MCF 10A (cell line): ENCODE measurements around the gene GRHPR. TPM values are rescaled to one million over a fixed set of nuclear protein-coding genes. Genes with fewer than 3 reads are reported as not detected.

Source experiments
- BruUV-seq: library from RNA; stranded (reverse); fragments of 400-500 nt; replicated peaks from 2 replicates; lab custom pipeline; 2021; lab: Mats Ljungman, UMichigan
- CTCF ChIA-PET: fragments of 300-600 bp; sonication (Branson Sonifier 250); formaldehyde crosslinking; extraction: SDS; loops from one replicate; lab custom pipeline; 2021; ENCODE audit warnings: antibody characterized with exemption, inconsistent platforms; lab: Yijun Ruan, JAX
- POLR2A ChIA-PET: fragments of 300-600, 350-650 bp; sonication (Branson Sonifier 250); formaldehyde crosslinking; extraction: SDS; loops from one replicate; lab custom pipeline; 2020; ENCODE audit warnings: antibody characterized with exemption, inconsistent platforms; lab: Yijun Ruan, JAX
- DNase-seq: peaks from one replicate; pipeline ENCODE4 v3.0.0-alpha.2; 2018; ENCODE audit not compliant: unreplicated experiment
- H3K27ac Mint-ChIP-seq: one replicate; pipeline ENCODE4 v1.8.0; 2022; ENCODE audit warnings: mild to moderate bottlenecking, low read depth, mixed read lengths; ENCODE audit not compliant: unreplicated experiment
- H3K27me3 Mint-ChIP-seq: one replicate; pipeline ENCODE4 v1.8.0; 2022; ENCODE audit warnings: mixed read lengths; ENCODE audit not compliant: insufficient read depth, unreplicated experiment
- H3K36me3 Mint-ChIP-seq: one replicate; pipeline ENCODE4 v1.8.0; 2022; ENCODE audit warnings: mild to moderate bottlenecking, moderate library complexity, mixed read lengths; ENCODE audit not compliant: insufficient read depth, unreplicated experiment
- H3K4me1 Mint-ChIP-seq: one replicate; pipeline ENCODE4 v1.8.0; 2022; ENCODE audit warnings: mixed read lengths; ENCODE audit not compliant: insufficient read depth, unreplicated experiment
- H3K4me3 Mint-ChIP-seq: one replicate; pipeline ENCODE4 v1.8.0; 2022; ENCODE audit warnings: mild to moderate bottlenecking, moderate library complexity, mixed read lengths; ENCODE audit not compliant: unreplicated experiment
- H3K9me3 Mint-ChIP-seq: one replicate; pipeline ENCODE4 v1.8.0; 2022; ENCODE audit warnings: mixed read lengths; ENCODE audit not compliant: unreplicated experiment
- CTCF ChIP-seq: fragments of 200-600 bp; IDR thresholded peaks from one replicate; pipeline ENCODE4 v1.8.0; 2022; ENCODE audit warnings: antibody characterized with exemption, mild to moderate bottlenecking; ENCODE audit not compliant: unreplicated experiment
- intact Hi-C: fragments of 100-400 bp; cut with micrococcal nuclease; formaldehyde crosslinking; loops from 2 replicates; pipeline ENCODE4 v1.14.1; 2022
- total RNA-seq: library from RNA; stranded (reverse); gene quantifications from 2 replicates; pipeline ENCODE4 v1.2.3, GENCODE V29; 2022

The GRHPR gene
- total RNA-seq, 1 experiment from 2014 or later = 121 TPM

GRCh38 chr9:37381094-37381741 lies 41.3 kb upstream of the GRHPR start:
- no peak overlapping the region for H3K27ac Mint-ChIP-seq
- peaks cover 17% of the 10 kb centered on the region for H3K27me3 Mint-ChIP-seq
- BruUV-seq = no TSS peak
- no peaks in the 10 kb centered on the region for H3K9me3 Mint-ChIP-seq
- POLR2A ChIA-PET = interaction anchor here (0.8 kb wide), 1 partner anchor 302 kb away, joined by 3 read pairs; no protein-coding TSS in a partner anchor
- no peaks in the 10 kb centered on the region for H3K4me1 Mint-ChIP-seq
- TF ChIP-seq CTCF = no peak
- H3K4me3 Mint-ChIP-seq = no peak overlapping the region
- no peak for DNase-seq
- CTCF ChIA-PET = interaction anchor here (0.6 kb wide), 2 partner anchors 392 to 518 kb away, joined by 3 read pairs; no protein-coding TSS in a partner anchor
- no peaks in the 10 kb centered on the region for H3K36me3 Mint-ChIP-seq
- intact Hi-C loops = no loop called here

GRCh38 chr9:37382161-37382981 lies 40.1 kb upstream of the GRHPR start:
- intact Hi-C loops = no loop called here
- no peaks in the 10 kb centered on the region for H3K4me1 Mint-ChIP-seq
- BruUV-seq = no TSS peak
- H3K27ac Mint-ChIP-seq = no peak overlapping the region
- POLR2A ChIA-PET = no interaction called here
- no peak for DNase-seq
- no peak overlapping the region for H3K4me3 Mint-ChIP-seq
- CTCF ChIA-PET = interaction anchor here (0.6 to 1.5 kb wide), 2 partner anchors 15 to 393 kb away, joined by 3 to 5 read pairs; no protein-coding TSS in a partner anchor
- H3K9me3 Mint-ChIP-seq = no peaks in the 10 kb centered on the region
- no peak for TF ChIP-seq CTCF
- peaks cover 6% of the 10 kb centered on the region for H3K27me3 Mint-ChIP-seq
- no peaks in the 10 kb centered on the region for H3K36me3 Mint-ChIP-seq

- Mint-ChIP-seq H3K9me3 (no peaks in the 10 kb centered on the region), H3K27me3 (no peaks in the 10 kb centered on the region), H3K27ac (no peak overlapping the region), H3K4me3 (no peak overlapping the region), H3K4me1 (no peaks in the 10 kb centered on the region), H3K36me3 (no peaks in the 10 kb centered on the region)
- no peak for DNase-seq
- no peak for TF ChIP-seq CTCF
- POLR2A ChIA-PET = no interaction called here
- intact Hi-C loops = no loop called here
- CTCF ChIA-PET = interaction anchor here (1.5 kb wide), 1 partner anchor 16 kb away, joined by 5 read pairs; no protein-coding TSS in a partner anchor
- no TSS peak for BruUV-seq
Observed at GRCh38 chr9:37382982-37383357, 39.5 kb upstream of the GRHPR start.

- CTCF ChIA-PET = interaction anchor here (1.5 kb wide), 1 partner anchor 16 kb away, joined by 5 read pairs; no protein-coding TSS in a partner anchor
- BruUV-seq = no TSS peak
- H3K4me1 Mint-ChIP-seq = no peaks in the 10 kb centered on the region
Observed at GRCh38 chr9:37383393-37383792, 39.1 kb upstream of the GRHPR start.

More at GRCh38 chr9:37383393-37383792, 39.1 kb upstream of the GRHPR start:
- H3K4me3 Mint-ChIP-seq = no peak overlapping the region
- POLR2A ChIA-PET = no interaction called here
- no peak for DNase-seq
- no peaks in the 10 kb centered on the region for H3K9me3 Mint-ChIP-seq
- no peak for TF ChIP-seq CTCF
- no peaks in the 10 kb centered on the region for H3K27me3 Mint-ChIP-seq
- H3K36me3 Mint-ChIP-seq = no peaks in the 10 kb centered on the region
- intact Hi-C loops = no loop called here
- H3K27ac Mint-ChIP-seq = no peak overlapping the region
